Measurements from ENCODE around the gene PCGF2. TPM values are rescaled to one million over a fixed set of nuclear protein-coding genes. Genes with fewer than 3 reads are reported as not detected.

The PCGF2 gene
- total and polyA plus RNA-seq, 10 of the 15 experiments (the other 5 are each of a cell fraction or from before 2014, with no cell fraction given): 2.7 to 35.6 (median 7.2) TPM

- 3% methylated on average over 50 of the region's 64 CpGs for WGBS (ENCODE audit: insufficient coverage, insufficient replicate concordance, low lambda C conversion rate, missing lambda C conversion rate)
- peak overlapping the region; percentile 55 for H2AFZ ChIP-seq (ENCODE audit: control insufficient read depth, low read depth, low read length)
- CTCF ChIA-PET: interaction anchor here (0.7 to 2.3 kb wide), 2 partner anchors 13 to 16 kb away, joined by 5 to 11 read pairs; partner anchors contain the start of gene CISD3
- peak overlapping the region; percentile 81 for H3K4me2 ChIP-seq (ENCODE audit: control insufficient read depth, insufficient read depth)
- peaks cover 42% of the 10 kb centered on the region for H3K79me2 ChIP-seq (ENCODE audit: control insufficient read depth, insufficient read depth, low read length)
- H3K27ac ChIP-seq (ENCODE audit: control insufficient read depth, insufficient read depth): peak overlapping the region; percentile 76
- H3K4me3 ChIP-seq: peak overlapping the region; percentile 95
- H3K36me3 ChIP-seq (ENCODE audit: control insufficient read depth in 2 of 2, insufficient read depth in 2 of 2, low read length in 1 of 2): no peaks in the 10 kb centered on the region
- H4K20me1 ChIP-seq (ENCODE audit: control insufficient read depth, insufficient read depth): no peaks in the 10 kb centered on the region
- FAIRE-seq (no peak), ATAC-seq (peak; percentile 11), DNase-seq (ENCODE audit: low read depth, low spot score) (no peak)
- RAD21 ChIA-PET (ENCODE audit: unreplicated experiment): no interaction called here
- H3K27me3 ChIP-seq (replicated peaks in 1 of 2; ENCODE audit: control insufficient read depth in 2 of 2, insufficient read depth in 2 of 2, low read length in 1 of 2): no peaks in the 10 kb centered on the region; a peak in 1 of 4 replicates
- in situ Hi-C loops (cut with MboI): no loop called here
- H3K9me3 ChIP-seq (replicated peaks; ENCODE audit: control insufficient read depth, insufficient read depth, low read length): no peaks in the 10 kb centered on the region
- SMC1A ChIA-PET (ENCODE audit: uncharacterized antibody, unreplicated experiment): no interaction called here
- peaks cover 35% of the 10 kb centered on the region for H3K4me1 ChIP-seq (ENCODE audit: control insufficient read depth, insufficient read depth, low read length)
- POLR2A ChIA-PET: no interaction called here
- peak overlapping the region; percentile 77 for H3K9ac ChIP-seq (ENCODE audit: control insufficient read depth, insufficient read depth, low read length)
- intact Hi-C loops (cut with micrococcal nuclease; ENCODE audit: unreplicated experiment): no loop called here
- no TSS peak for BruUV-seq (replicated peaks)
- no peak for TF ChIP-seq NFYA (IDR thresholded peaks at IDR 0.05; ENCODE audit: borderline replicate concordance, low read depth, low read length)
- TF ChIP-seq CEBPZ (IDR thresholded peaks at IDR 0.05; ENCODE audit: low read depth, low read length): no peak
- TF ChIP-seq HDGF (IDR thresholded peaks at IDR 0.05): peak; percentile 55; the same call in 1 of the 2 replicates
- no peak for TF ChIP-seq KAT2A (conservative IDR thresholded peaks at IDR 0.05; ENCODE audit: control insufficient read depth, low read depth, low read length)
- no peak for TF ChIP-seq HSF1 (IDR thresholded peaks at IDR 0.05; ENCODE audit: low read depth, low read length)
- TF ChIP-seq ELK1 (IDR thresholded peaks at IDR 0.05; ENCODE audit: low read depth, low read length): no peak
- no peak for TF ChIP-seq RCOR1 (conservative IDR thresholded peaks at IDR 0.05; ENCODE audit: low read depth, low read length)
- no peak for TF ChIP-seq ZNF384 (IDR thresholded peaks at IDR 0.05; ENCODE audit: borderline replicate concordance, low read depth, low read length)
- TF ChIP-seq MTA2 (IDR thresholded peaks at IDR 0.05; ENCODE audit: low read depth): no peak
- peak in 2 of 3 experiments; percentile 27 to 30; a peak in 3 of 6 replicates for TF ChIP-seq CTCF (IDR thresholded peaks at IDR 0.05 in 2 of 3, conservative IDR thresholded peaks at IDR 0.05 in 1 of 3; ENCODE audit: control insufficient read depth in 2 of 3, extremely low read depth in 1 of 3, insufficient read depth in 1 of 3, low read depth in 3 of 3, low read length in 3 of 3)
- TF ChIP-seq SREBF2 (IDR thresholded peaks at IDR 0.05; ENCODE audit: low read length): no peak
- no peak for TF ChIP-seq USF2 (IDR thresholded peaks at IDR 0.05; ENCODE audit: borderline replicate concordance, low read depth, low read length)
- TF ChIP-seq GATAD2B (conservative IDR thresholded peaks at IDR 0.05; ENCODE audit: low read depth): peak; percentile 72
- TF ChIP-seq KLF5 (IDR thresholded peaks at IDR 0.05; ENCODE audit: partially characterized antibody): no peak
Observed at GRCh38 chr17:38747463-38748148, 530 bp downstream of the PCGF2 start.

All from GM12878 (cell line).